NCI-H345 (cell line): Measurements from ENCODE around the gene GALNT1.

Source experiments
- DNase-seq: peaks from one replicate; lab custom pipeline; 2025; lab: John Stamatoyannopoulos, UW

GALNT1 gene

DNA sequence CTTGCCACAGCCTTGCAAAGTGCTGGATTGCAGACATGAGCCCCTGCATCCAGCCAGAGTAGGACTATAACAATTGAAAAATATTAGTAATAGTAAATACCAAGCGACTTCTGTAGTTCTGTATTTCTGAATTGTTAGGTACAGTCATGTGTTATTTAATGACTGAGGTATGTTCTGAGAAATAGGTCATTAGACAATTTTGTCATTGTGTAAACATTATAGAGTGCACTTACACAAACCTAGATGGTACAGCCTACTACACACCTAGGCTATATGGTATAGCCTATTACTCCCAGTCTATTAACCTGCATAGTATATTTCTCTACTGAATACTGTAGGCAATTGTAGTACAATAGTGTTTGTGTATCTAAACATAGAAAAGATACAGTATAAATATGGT, 92.1 kb downstream of the GALNT1 start:
- DNase-seq: no peak

GRCh38 chr18:35680139-35680551, 98.6 kb downstream of the GALNT1 start:
- DNase-seq: no peak

- no peak for DNase-seq
Measured at GRCh38 chr18:35682281-35682867, 100.8 kb downstream of the GALNT1 start.

GRCh38 chr18:35683021-35683420, 101.5 kb downstream of the GALNT1 start:
- DNase-seq: no peak

DNA sequence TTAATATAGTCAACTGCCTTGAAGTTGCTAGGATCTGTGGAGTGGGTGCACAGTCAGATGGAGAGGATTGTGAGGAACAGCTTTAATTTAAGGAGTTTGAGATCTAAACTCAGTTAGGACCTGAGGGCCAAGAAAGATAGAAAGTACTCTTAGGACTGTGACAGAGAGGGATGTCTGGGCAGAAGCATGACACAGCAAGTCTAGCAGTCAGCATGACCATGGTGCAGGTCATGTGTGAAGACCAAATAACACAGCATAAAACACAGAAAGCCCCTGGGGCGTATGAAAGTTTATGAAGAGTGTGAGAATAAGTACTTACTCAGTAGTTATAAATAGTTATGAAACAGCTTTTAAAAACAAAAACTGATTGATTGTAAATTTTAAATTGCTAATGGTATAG, 107.2 kb downstream of the GALNT1 start:
- DNase-seq: no peak

DNA sequence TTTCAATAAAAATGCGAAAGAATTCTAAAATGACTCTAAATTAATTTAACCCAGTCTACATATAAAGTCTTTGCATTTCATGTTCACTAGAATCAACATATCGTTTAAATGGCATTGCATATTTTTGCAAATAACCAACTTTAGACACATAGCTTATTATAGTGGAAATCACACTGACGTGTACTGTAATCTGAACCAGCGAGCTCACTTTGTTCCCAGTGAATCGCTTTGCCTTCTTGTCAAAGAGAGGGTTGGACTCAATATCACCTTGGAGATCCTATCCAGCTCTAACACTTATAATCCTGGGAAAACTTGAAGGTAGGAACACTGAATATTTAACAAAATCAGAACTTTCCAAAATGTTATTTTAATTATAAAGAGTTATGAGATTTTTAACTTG, 108.2 kb downstream of the GALNT1 start:
- DNase-seq: no peak

DNA sequence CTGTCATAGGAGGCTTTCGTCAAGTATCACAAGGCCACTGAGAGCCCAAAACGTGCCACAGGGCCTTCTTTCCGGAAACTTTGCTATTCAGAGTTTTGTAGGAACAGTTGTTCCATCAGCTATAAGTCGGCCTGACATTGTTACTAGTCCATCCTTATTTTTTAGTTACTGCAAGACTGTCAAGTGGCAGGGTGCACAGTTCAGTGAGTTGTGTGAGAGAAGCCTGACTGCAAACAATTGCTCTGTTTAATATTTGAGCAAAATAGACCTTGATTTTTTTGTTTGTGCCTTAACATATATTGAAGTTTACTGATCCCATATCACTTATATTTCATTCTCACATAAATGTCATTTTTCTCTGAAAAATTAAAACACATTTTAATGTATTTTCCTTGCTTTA, 110.1 kb downstream of the GALNT1 start:
- no peak for DNase-seq

- DNase-seq: no peak
Measured at GRCh38 chr18:35692866-35693265, 111.3 kb downstream of the GALNT1 start.

DNA sequence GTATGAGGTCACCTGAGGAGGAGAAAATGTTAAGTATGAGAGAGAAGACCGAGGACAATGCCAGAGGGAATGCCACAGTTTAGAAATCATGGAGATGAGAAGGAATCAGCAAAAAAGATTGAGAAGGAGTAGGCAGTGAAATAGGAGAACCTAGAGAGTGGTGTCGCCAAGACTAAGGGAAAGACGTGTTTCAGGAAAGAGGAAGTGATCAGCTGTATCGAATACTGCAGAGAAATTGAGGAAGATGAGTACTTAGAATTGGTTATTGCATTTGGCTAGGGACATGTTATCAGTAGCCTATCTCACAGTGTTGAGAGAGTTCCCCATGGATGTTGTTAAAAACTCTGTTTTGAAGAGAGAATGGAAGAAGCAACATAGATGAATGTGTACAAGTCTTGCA, 112.3 kb downstream of the GALNT1 start:
- DNase-seq: no peak

GRCh38 chr18:35694808-35695207, 113.3 kb downstream of the GALNT1 start:
- no peak for DNase-seq

DNA sequence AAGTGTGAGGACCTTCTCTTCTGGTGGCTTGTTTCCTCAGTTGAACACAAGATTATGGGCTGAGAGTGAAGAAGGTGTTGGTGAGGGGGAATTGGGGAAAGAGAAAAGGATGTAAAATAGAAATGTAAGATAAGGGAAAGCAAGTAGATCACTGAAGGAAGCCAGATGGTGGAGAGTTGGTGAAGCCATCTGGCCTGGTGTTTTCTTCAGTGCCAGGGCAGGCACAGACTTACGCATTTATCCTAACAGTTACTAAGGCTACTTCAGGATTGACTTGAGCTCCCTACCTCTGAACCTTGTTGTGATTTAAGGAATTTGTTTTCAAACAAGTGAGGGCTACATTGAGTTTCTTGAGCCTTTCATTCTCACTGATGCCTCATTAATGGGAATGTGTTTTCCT, 113.8 kb downstream of the GALNT1 start:
- DNase-seq: no peak

- DNase-seq: no peak
Measured at GRCh38 chr18:35695803-35696202, 114.3 kb downstream of the GALNT1 start.

DNA sequence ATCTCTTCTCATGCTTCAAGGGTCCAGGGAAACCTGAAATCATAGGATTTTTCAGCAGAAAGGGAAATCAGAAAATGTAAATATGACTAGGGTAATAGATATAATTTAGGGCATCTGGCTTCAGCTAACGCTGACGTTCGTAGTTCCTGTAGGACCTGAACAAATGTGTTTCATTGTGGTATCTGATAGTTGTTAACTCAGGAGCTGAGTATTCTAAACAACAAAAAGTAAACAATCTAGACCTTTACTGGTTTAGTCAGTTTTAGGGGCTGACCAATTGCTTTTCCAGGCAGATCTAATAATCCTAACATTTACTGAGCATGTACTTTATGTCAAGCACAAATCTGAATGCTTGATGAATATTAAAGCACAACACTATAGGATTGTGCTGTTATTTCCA, 114.8 kb downstream of the GALNT1 start:
- no peak for DNase-seq

- no peak for DNase-seq
Measured at GRCh38 chr18:35697869-35698268, 116.3 kb downstream of the GALNT1 start.

DNA sequence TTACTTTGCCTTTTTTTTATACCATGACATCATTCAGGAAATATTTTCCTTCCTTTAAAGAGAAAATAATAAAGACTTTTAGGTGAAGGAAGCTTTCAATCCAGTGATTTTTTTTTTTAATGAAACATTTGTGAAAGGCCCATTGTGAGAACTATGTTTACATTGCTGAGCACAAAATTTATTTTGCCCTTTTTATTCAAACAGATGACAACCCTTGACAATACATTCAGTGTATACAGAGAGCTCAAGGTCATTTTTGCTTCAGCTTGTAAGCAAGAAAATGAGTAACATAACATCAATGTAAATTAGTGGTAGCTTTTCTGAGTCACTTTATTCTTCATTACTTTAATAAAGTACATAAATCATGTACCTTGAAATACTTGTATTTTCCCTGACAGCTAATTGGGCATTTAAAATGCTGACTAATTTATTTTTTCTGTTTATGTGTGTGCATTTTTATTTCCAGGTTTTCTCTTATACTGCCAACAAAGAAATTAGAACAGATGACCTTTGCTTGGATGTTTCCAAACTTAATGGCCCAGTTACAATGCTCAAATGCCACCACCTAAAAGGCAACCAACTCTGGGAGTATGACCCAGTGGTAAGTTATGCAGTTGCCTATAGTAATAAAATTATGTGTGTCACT, 121.6 kb downstream of the GALNT1 start:
- DNase-seq: no peak

DNA sequence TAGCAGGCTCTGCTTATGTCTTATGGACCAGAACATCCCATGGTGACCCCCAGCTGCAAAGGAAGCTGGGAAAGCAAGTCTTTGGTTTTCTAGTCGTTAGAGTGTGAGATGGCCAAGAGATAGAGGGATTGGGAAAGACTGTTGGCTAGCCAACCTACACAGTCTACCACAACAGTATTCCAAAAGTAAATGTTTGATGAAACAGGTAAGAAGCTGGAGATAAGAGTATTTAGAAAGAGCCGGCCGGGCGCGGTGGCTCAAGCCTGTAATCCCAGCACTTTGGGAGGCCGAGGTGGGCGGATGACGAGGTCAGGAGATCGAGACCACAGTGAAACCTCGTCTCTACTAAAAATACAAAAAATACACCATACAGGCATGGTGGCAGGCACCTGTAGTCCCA, 124.4 kb downstream of the GALNT1 start:
- DNase-seq: no peak

DNA sequence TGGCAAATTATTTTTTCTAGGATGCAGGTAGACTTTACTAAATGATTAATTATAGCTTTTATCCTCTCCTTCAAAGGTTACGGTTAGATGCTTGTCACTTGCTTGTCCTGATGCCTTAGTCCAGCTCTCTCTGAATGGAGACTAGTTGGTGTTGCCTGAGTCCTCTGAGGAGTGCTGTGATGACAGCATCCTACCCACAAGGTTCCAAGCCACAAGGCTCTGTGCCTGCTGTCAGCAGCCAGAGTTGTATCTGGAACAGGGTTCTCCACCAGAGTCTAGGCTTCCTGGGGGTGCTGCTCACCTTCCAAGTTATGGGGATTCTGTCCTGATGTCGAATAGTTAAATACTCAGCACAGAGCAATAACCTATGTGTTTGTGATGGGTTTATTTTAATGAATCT, 125.7 kb downstream of the GALNT1 start:
- DNase-seq: no peak

GRCh38 chr18:35707674-35708073, 126.1 kb downstream of the GALNT1 start:
- no peak for DNase-seq

GRCh38 chr18:35710581-35710980, 129.0 kb downstream of the GALNT1 start:
- DNase-seq: no peak

GRCh38 chr18:35711227-35711626, 129.7 kb downstream of the GALNT1 start:
- DNase-seq: no peak

GRCh38 chr18:35713545-35713944, 132.0 kb downstream of the GALNT1 start:
- DNase-seq: no peak

GRCh38 chr18:35714539-35714938, 133.0 kb downstream of the GALNT1 start:
- DNase-seq: no peak

DNA sequence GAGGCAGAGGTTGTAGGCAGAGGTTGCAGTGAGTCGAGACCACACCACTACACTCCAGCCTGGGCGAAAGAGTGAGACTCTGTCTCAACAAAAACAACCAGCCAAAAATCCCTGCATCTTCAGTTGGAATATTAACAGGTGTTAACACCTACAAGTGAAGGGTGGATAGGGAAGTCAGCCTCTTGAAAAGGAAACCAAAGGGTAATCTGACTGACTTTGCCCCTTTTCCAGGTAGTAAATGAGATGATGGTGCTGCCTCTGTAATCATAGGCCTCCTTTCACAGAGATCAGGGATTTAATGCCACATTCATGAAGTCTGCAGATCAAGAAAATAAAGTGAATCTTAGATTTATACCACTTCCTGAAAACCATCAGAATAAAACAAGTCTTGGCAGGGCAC, 133.6 kb downstream of the GALNT1 start:
- DNase-seq: no peak

DNA sequence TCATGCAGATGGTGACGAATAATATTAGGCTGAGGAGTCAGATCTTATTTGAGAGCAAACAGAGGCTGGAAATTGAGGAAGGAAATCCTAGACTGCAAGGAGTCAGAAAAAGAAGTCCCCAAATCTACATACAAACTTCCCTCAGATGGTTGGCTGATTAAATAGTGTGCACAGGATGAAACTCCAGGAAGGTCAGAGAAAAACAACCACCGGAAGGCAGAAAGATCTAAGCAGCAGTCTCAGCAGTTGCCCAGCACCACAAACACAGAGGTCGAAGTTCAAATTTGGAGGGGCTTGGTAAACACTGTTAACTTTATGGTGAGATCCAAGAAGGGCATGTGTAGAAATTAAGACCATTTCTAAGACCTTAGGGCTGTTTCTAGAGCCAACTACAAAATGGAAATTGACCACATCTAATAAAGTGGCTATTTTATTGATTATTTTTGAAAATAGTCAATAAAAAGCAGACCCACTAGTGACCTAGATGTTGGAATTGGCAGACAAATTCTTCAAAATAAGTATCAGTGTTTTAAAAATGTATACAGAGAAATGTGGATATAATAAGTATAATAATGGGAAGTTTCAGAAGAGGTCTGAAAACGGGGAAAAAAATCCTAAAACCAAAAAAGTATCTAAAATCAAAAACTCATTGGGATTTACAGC, 134.8 kb downstream of the GALNT1 start:
- no peak for DNase-seq
